ENCODE data around the gene DDX43.

Gene DDX43

GRCh38 chr6:73418081-73418741 is 23.6 kb downstream of the DDX43 start:
- Histone ChIP-seq H3K4me3 (ENCODE audit: severe bottlenecking) (no peak overlapping the region), H3K27ac (ENCODE audit: poor library complexity, severe bottlenecking) (no peak overlapping the region), H3K36me3 (ENCODE audit: low read depth) (peaks cover 31% of the 10 kb centered on the region), H3K4me1 (ENCODE audit: insufficient read depth, poor library complexity, severe bottlenecking) (no peaks in the 10 kb centered on the region), H3K9me3 (ENCODE audit: severe bottlenecking) (no peaks in the 10 kb centered on the region), H3K27me3 (ENCODE audit: insufficient read depth, poor library complexity, severe bottlenecking) (no peaks in the 10 kb centered on the region)
- DNase-seq (ENCODE audit: low spot score) = no peak
- ATAC-seq (ENCODE audit: low read depth) = no peak
- TF ChIP-seq CTCF (IDR thresholded peaks at IDR 0.05; ENCODE audit: poor library complexity, severe bottlenecking) = no peak

GRCh38 chr6:73421534-73421933 is 26.9 kb downstream of the DDX43 start:
- no peak overlapping the region for H3K4me3 ChIP-seq (ENCODE audit: severe bottlenecking)
- H3K27me3 ChIP-seq (ENCODE audit: insufficient read depth, poor library complexity, severe bottlenecking) = no peaks in the 10 kb centered on the region
- H3K36me3 ChIP-seq (ENCODE audit: low read depth) = peaks cover 59% of the 10 kb centered on the region
- DNase-seq (ENCODE audit: low spot score) (no peak), ATAC-seq (ENCODE audit: low read depth) (no peak)
- H3K9me3 ChIP-seq (ENCODE audit: severe bottlenecking) = no peaks in the 10 kb centered on the region
- H3K27ac ChIP-seq (ENCODE audit: poor library complexity, severe bottlenecking) = no peak overlapping the region
- H3K4me1 ChIP-seq (ENCODE audit: insufficient read depth, poor library complexity, severe bottlenecking) = no peaks in the 10 kb centered on the region
- no peak for TF ChIP-seq CTCF (IDR thresholded peaks at IDR 0.05; ENCODE audit: poor library complexity, severe bottlenecking)

GRCh38 chr6:73435236-73435635 is 40.6 kb downstream of the DDX43 start:
- Histone ChIP-seq H3K27ac (ENCODE audit: poor library complexity, severe bottlenecking) (no peak overlapping the region), H3K27me3 (ENCODE audit: insufficient read depth, poor library complexity, severe bottlenecking) (no peaks in the 10 kb centered on the region), H3K9me3 (ENCODE audit: severe bottlenecking) (no peaks in the 10 kb centered on the region), H3K36me3 (ENCODE audit: low read depth) (peaks cover 92% of the 10 kb centered on the region), H3K4me1 (ENCODE audit: insufficient read depth, poor library complexity, severe bottlenecking) (no peaks in the 10 kb centered on the region), H3K4me3 (ENCODE audit: severe bottlenecking) (no peak overlapping the region)
- DNase-seq (ENCODE audit: low spot score) = no peak
- ATAC-seq (ENCODE audit: low read depth) = no peak
- no peak for TF ChIP-seq CTCF (IDR thresholded peaks at IDR 0.05; ENCODE audit: poor library complexity, severe bottlenecking)

GRCh38 chr6:73443555-73443954 is 48.9 kb downstream of the DDX43 start:
- Histone ChIP-seq H3K9me3 (ENCODE audit: severe bottlenecking) (no peaks in the 10 kb centered on the region), H3K4me3 (ENCODE audit: severe bottlenecking) (no peak overlapping the region), H3K27ac (ENCODE audit: poor library complexity, severe bottlenecking) (no peak overlapping the region), H3K27me3 (ENCODE audit: insufficient read depth, poor library complexity, severe bottlenecking) (no peaks in the 10 kb centered on the region), H3K4me1 (ENCODE audit: insufficient read depth, poor library complexity, severe bottlenecking) (no peaks in the 10 kb centered on the region), H3K36me3 (ENCODE audit: low read depth) (peaks cover 71% of the 10 kb centered on the region)
- DNase-seq (ENCODE audit: low spot score) = no peak
- no peak for ATAC-seq (ENCODE audit: low read depth)
- TF ChIP-seq CTCF (IDR thresholded peaks at IDR 0.05; ENCODE audit: poor library complexity, severe bottlenecking) = no peak

Data from RWPE2 (cell line).